SH-SY5Y (cell line): ENCODE data around the gene TNFRSF8.

Experiments
- GATA2 ChIP-seq: IDR thresholded peaks from 2 replicates; pipeline ENCODE4 v1.6.1; 2011; ENCODE audit warnings: mild to moderate bottlenecking, low read depth, low read length
- GATA3 ChIP-seq: IDR thresholded peaks from 2 replicates; pipeline ENCODE4 v1.6.1; 2011; ENCODE audit warnings: low read depth, mild to moderate bottlenecking, low read length, moderate library complexity

- TF ChIP-seq GATA3 = no peak
- no peak for TF ChIP-seq GATA2
Measured at GRCh38 chr1:12153181-12153785, 90.2 kb downstream of the TNFRSF8 start.
